Measurements from ENCODE around the gene DUSP15. TPM values are rescaled to one million over a fixed set of nuclear protein-coding genes. Genes with fewer than 3 reads are reported as not detected.

DUSP15 gene
- total and polyA plus RNA-seq, 12 donors: 0.90 to 7.2 (median 5.0) TPM

GRCh38 chr20:31823360-31824124 lies 46.8 kb downstream of the DUSP15 start:
- 60 to 68% methylated on average over 14 of the region's 14 CpGs for WGBS, 2 donors
- ATAC-seq: peak in 1 of 8 donors; percentile 3

GRCh38 chr20:31822421-31823330 lies 47.7 kb downstream of the DUSP15 start:
- Histone ChIP-seq H3K27me3 (peaks cover 0 to 6% (median 0%) of the 10 kb centered on the region in 7 donors), H3K27ac (peak overlapping the region in 5 of 10 donors; percentile 8 to 65 (median 41)), H3K4me3 (peak overlapping the region in 1 of 10 donors; percentile 6), H3K4me1 (peaks cover 0 to 18% (median 8%) of the 10 kb centered on the region in 9 donors), H3K36me3 (no peaks in the 10 kb centered on the region), H3K9me3 (no peaks in the 10 kb centered on the region)
- whole genome bisulfite sequencing, 2 donors: 6% methylated on average over 29 of the region's 29 CpGs
- intact Hi-C loops (cut with DNase I): loop anchor here (1.0 to 10.0 kb wide), 9 partner anchors 24 to 272 kb away; no protein-coding TSS in a partner anchor
- TF ChIP-seq CTCF (IDR thresholded peaks at IDR 0.05): peak; percentile 96 to 100 (median 99)
- ATAC-seq (peak; percentile 83 to 93 (median 88)), DNase-seq (peak; percentile 82)

More at GRCh38 chr20:31823360-31824124, 46.8 kb downstream of the DUSP15 start:
- Histone ChIP-seq H3K27ac (no peak overlapping the region), H3K9me3 (no peaks in the 10 kb centered on the region), H3K36me3 (no peaks in the 10 kb centered on the region), H3K4me1 (peaks cover 0 to 18% (median 8%) of the 10 kb centered on the region in 9 donors), H3K27me3 (peaks cover 0 to 6% (median 0%) of the 10 kb centered on the region in 7 donors), H3K4me3 (no peak overlapping the region)
- intact Hi-C loops (cut with DNase I): loop anchor here (1.0 to 10.0 kb wide), 9 partner anchors 23 to 271 kb away; no protein-coding TSS in a partner anchor
- DNase-seq: no peak
- no peak for TF ChIP-seq CTCF (IDR thresholded peaks at IDR 0.05)

GRCh38 chr20:31821427-31821826 lies 48.9 kb downstream of the DUSP15 start:
- WGBS, 2 donors: 61 to 72% methylated on average over 5 of the region's 5 CpGs
- H3K9me3 ChIP-seq: no peaks in the 10 kb centered on the region
- no peak overlapping the region for H3K4me3 ChIP-seq
- DNase-seq (no peak), ATAC-seq (no peak)
- peaks cover 0 to 18% (median 8%) of the 10 kb centered on the region in 9 donors for H3K4me1 ChIP-seq
- intact Hi-C loops (cut with DNase I): loop anchor here in 8 of 10 donors (5.0 to 10.0 kb wide), 4 partner anchors 211 to 273 kb away; no protein-coding TSS in a partner anchor
- TF ChIP-seq CTCF (IDR thresholded peaks at IDR 0.05): no peak
- no peak overlapping the region for H3K27ac ChIP-seq
- no peaks in the 10 kb centered on the region for H3K36me3 ChIP-seq
- peaks cover 0 to 6% (median 0%) of the 10 kb centered on the region in 7 donors for H3K27me3 ChIP-seq

GRCh38 chr20:31820228-31820627 lies 50.1 kb downstream of the DUSP15 start:
- Histone ChIP-seq H3K9me3 (no peaks in the 10 kb centered on the region), H3K4me1 (peaks cover 2 to 27% (median 16%) of the 10 kb centered on the region in 9 donors), H3K27ac (no peak overlapping the region), H3K27me3 (peaks cover 0 to 6% (median 0%) of the 10 kb centered on the region in 7 donors), H3K4me3 (no peak overlapping the region), H3K36me3 (no peaks in the 10 kb centered on the region)
- WGBS, 2 donors: 77 to 90% methylated on average over 6 of the region's 6 CpGs
- DNase-seq (no peak), ATAC-seq (no peak)
- no peak for TF ChIP-seq CTCF (IDR thresholded peaks at IDR 0.05)
- intact Hi-C loops (cut with DNase I): loop anchor here in 8 of 10 donors (5.0 to 10.0 kb wide), 4 partner anchors 212 to 275 kb away; no protein-coding TSS in a partner anchor
